Panc1 (cell line): ENCODE measurements around the gene CEP97. TPM values are rescaled to one million over a fixed set of nuclear protein-coding genes. Genes with fewer than 3 reads are reported as not detected.
"Not testable (repeated sequence)": the region's sequence is repeated elsewhere in the genome, so short reads cannot be mapped to it uniquely, and the experiment has no call there.

ENCODE experiments used
- ATAC-seq: fragments of 200-7000 bp; cut with Tn5 transposase; 2 replicates; pipeline ENCODE4 v1.9.1; 2020; ENCODE audit warnings: mild to moderate bottlenecking, moderate library complexity
- BruUV-seq: library from RNA; stranded (reverse); fragments of 400-500 nt; replicated peaks from 2 replicates; lab custom pipeline; 2021; lab: Mats Ljungman, UMichigan
- CTCF ChIA-PET: fragments of 300-600 bp; sonication (Branson Sonifier 250); formaldehyde crosslinking; loops from one replicate; lab custom pipeline; 2022; ENCODE audit warnings: antibody characterized with exemption; lab: Charles Lee
- POLR2A ChIA-PET: fragments of 300-600 bp; sonication (Branson Sonifier 250); formaldehyde crosslinking; loops from one replicate; lab custom pipeline; 2022; ENCODE audit warnings: antibody characterized with exemption; lab: Charles Lee
- DNase-seq: peaks from one replicate; pipeline ENCODE4 v3.0.0-alpha.2; 2010; ENCODE audit warnings: low read depth, low spot score
- H3K27ac ChIP-seq: 2 replicates; pipeline ENCODE4 v1.5.1; 2011; ENCODE audit warnings: mild to moderate bottlenecking, low read length, inconsistent platforms
- H3K27me3 ChIP-seq: fragments of 200-500 bp; sonication (Bioruptor generic); 2 replicates; pipeline ENCODE4 v1.6.0; 2014; ENCODE audit warnings: low read length, inconsistent platforms; ENCODE audit not compliant: control insufficient read depth, insufficient read depth
- H3K36me3 ChIP-seq: fragments of 200-500 bp; sonication (Bioruptor generic); 2 replicates; pipeline ENCODE4 v1.5.1; 2014; ENCODE audit warnings: inconsistent platforms, mild to moderate bottlenecking, low read length, moderate library complexity; ENCODE audit not compliant: control insufficient read depth, insufficient read depth
- H3K4me1 ChIP-seq: 2 replicates; pipeline ENCODE4 v1.5.1; 2011; ENCODE audit warnings: inconsistent platforms, mild to moderate bottlenecking, low read length, moderate library complexity; ENCODE audit not compliant: control insufficient read depth, insufficient read depth
- H3K4me3 ChIP-seq, 2 experiments: 2 replicates each; pipeline ENCODE4 v1.5.1; 2011 to 2012; ENCODE audit warnings: low read depth in 2 of 2, low read length in 2 of 2, mild to moderate bottlenecking in 2 of 2, inconsistent platforms in 1 of 2, moderate library complexity in 1 of 2
- H3K9me3 ChIP-seq: fragments of 200-500 bp; sonication (Bioruptor generic); 2 replicates; pipeline ENCODE4 v1.5.1; 2014; ENCODE audit warnings: low read depth, mild to moderate bottlenecking, inconsistent platforms, low read length, moderate library complexity; ENCODE audit not compliant: control insufficient read depth, insufficient read depth
- POLR2AphosphoS5 ChIP-seq: IDR thresholded peaks from 2 replicates; pipeline ENCODE4 v1.6.1; 2012; ENCODE audit warnings: mild to moderate bottlenecking, low read depth, low read length, moderate library complexity
- SIN3A ChIP-seq: IDR thresholded peaks from 2 replicates; pipeline ENCODE4 v1.6.1; 2012; ENCODE audit warnings: low read depth, mild to moderate bottlenecking, low read length, moderate library complexity, borderline replicate concordance; ENCODE audit not compliant: insufficient read depth
- TCF7L2 ChIP-seq: IDR thresholded peaks from 2 replicates; pipeline ENCODE4 v1.6.1; 2011; ENCODE audit warnings: mild to moderate bottlenecking, low read depth, low read length, inconsistent platforms
- in situ Hi-C: cut with HindIII; loops from 2 replicates; pipeline ENCODE4 v1.10.0; 2016; ENCODE audit warnings: low sequenced_read_pairs, low pct_unique_long_range_greater_than_20kb
- intact Hi-C: fragments of 100-400 bp; cut with micrococcal nuclease; formaldehyde crosslinking; loops from one replicate; pipeline ENCODE4 v1.10.0; 2022; ENCODE audit not compliant: unreplicated experiment
- total RNA-seq: library from RNA; stranded (reverse); gene quantifications from one replicate; pipeline ENCODE4 v1.2.1, GENCODE V29; 2021; ENCODE audit not compliant: unreplicated experiment
- TF ChIP-seq, protein P1 (sequence below): fragments of 450-650 bp; IDR thresholded peaks from 2 replicates; pipeline ENCODE4 v1.5.1; 2017; ENCODE audit warnings: mild to moderate bottlenecking

CEP97 gene
- total RNA-seq, 1 experiment from 2014 or later: 17.4 TPM

DNA sequence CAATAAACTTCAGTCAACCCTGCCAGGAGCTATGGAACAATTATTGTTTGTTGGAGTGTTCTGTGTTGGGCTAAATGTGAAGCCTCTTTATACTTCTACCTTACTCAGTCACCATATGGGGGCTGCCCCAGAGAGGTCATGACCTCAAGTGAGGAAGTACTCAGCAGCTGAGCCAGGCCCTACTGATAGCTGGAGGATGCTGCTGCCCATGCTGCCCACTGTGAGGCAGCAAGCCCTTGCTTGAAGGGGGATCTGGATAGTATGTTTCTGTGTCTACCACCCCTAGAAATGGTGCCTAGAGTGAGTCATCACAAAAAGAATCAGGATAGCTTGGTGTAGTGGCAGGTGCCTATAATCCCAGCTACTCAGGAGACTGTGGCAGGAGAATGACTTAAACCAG, 33.4 kb upstream of the CEP97 start:
- DNase-seq: no peak
- no peaks in the 10 kb centered on the region for H3K27me3 ChIP-seq
- POLR2A ChIA-PET: no interaction called here
- H3K4me3 ChIP-seq: no peak overlapping the region
- peaks cover 11% of the 10 kb centered on the region; the same call in 1 of the 2 replicates for H3K4me1 ChIP-seq
- H3K9me3 ChIP-seq: no peaks in the 10 kb centered on the region
- BruUV-seq: no TSS peak
- H3K36me3 ChIP-seq: peaks cover 3% of the 10 kb centered on the region; the same call in 1 of the 2 replicates
- intact Hi-C loops (no loop called here), in situ Hi-C loops (no loop called here)
- TF ChIP-seq TCF7L2 (no peak), SIN3A (no peak), POLR2AphosphoS5 (no peak)
- H3K27ac ChIP-seq: no peak overlapping the region
- ATAC-seq: no peak
- CTCF ChIA-PET: no interaction called here

DNA sequence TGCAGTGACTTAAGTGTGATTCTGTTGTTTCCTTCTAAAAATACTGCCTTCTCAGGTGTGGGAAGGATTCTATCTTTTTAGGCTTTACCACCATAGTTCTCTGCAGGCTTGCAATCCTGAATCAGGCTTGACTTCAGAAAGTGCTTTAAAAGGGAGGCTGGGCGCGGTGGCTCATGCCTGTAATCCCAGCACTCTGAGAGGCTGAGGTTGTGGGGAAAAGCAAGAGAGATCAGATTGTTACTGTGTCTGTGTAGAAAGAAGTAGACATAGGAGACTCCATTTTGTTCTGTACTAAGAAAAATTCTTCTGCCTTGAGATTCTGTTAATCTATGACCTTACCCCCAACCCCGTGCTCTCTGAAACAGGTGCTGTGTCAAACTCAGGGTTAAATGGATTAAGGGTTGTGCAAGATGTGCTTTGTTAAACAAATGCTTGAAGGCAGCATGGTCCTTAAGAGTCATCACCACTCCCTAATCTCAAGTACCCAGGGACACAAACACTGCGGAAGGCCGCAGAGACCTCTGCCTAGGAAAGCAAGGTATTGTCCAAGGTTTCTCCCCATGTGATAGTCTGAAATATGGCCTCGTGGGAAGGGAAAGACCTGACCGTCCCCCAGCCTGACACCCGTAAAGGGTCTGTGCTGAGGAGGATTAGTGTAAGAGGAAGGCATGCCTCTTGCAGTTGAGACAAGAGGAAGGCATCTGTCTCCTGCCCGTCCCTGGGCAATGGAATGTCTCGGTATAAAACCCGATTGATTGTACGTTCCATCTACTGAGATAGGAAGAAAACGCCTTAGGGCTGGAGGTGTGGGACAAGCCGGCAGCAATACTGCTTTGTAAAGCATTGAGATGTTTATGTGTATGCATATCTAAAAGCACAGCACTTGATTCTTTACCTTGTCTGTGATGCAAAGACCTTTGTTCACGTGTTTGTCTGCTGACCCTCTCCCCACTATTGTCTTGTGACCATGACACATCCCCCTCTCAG, 32.4 kb upstream of the CEP97 start:
- H3K36me3 ChIP-seq, intact Hi-C loops, POLR2A ChIA-PET, in situ Hi-C loops, BruUV-seq, H3K27me3 ChIP-seq, H3K4me3 ChIP-seq, ATAC-seq, H3K9me3 ChIP-seq, DNase-seq, H3K27ac ChIP-seq: not testable (repeated sequence)
- peaks cover 11% of the 10 kb centered on the region; the same call in 1 of the 2 replicates for H3K4me1 ChIP-seq
- CTCF ChIA-PET: interaction anchor here (0.9 kb wide), 1 partner anchor 7 kb away, joined by 3 read pairs; no protein-coding TSS in a partner anchor

DNA sequence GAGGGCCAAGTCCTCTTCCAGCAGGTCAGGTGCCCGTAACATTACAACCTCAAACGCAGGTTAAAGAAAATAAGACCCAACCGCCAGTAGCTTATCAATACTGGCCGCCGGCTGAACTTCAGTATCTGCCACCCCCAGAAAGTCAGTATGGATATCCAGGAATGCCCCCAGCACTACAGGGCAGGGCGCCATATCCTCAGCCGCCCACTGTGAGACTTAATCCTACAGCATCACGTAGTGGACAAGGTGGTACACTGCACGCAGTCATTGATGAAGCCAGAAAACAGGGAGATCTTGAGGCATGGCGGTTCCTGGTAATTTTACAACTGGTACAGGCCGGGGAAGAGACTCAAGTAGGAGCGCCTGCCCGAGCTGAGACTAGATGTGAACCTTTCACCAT, 30.9 kb upstream of the CEP97 start:
- POLR2A ChIA-PET: interaction anchor here (0.6 kb wide), 1 partner anchor 16 kb away, joined by 4 read pairs; no protein-coding TSS in a partner anchor
- BruUV-seq, H3K4me1 ChIP-seq, intact Hi-C loops, in situ Hi-C loops, H3K9me3 ChIP-seq, H3K27me3 ChIP-seq, DNase-seq, CTCF ChIA-PET, H3K36me3 ChIP-seq: not testable (repeated sequence)
- ATAC-seq: peak; percentile 98
- H3K27ac ChIP-seq: peak overlapping the region; percentile 75
- H3K4me3 ChIP-seq: peak overlapping the region; percentile 25 to 51
- TF ChIP-seq, protein P1, sequence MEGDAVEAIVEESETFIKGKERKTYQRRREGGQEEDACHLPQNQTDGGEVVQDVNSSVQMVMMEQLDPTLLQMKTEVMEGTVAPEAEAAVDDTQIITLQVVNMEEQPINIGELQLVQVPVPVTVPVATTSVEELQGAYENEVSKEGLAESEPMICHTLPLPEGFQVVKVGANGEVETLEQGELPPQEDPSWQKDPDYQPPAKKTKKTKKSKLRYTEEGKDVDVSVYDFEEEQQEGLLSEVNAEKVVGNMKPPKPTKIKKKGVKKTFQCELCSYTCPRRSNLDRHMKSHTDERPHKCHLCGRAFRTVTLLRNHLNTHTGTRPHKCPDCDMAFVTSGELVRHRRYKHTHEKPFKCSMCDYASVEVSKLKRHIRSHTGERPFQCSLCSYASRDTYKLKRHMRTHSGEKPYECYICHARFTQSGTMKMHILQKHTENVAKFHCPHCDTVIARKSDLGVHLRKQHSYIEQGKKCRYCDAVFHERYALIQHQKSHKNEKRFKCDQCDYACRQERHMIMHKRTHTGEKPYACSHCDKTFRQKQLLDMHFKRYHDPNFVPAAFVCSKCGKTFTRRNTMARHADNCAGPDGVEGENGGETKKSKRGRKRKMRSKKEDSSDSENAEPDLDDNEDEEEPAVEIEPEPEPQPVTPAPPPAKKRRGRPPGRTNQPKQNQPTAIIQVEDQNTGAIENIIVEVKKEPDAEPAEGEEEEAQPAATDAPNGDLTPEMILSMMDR: peak; percentile 98

DNA sequence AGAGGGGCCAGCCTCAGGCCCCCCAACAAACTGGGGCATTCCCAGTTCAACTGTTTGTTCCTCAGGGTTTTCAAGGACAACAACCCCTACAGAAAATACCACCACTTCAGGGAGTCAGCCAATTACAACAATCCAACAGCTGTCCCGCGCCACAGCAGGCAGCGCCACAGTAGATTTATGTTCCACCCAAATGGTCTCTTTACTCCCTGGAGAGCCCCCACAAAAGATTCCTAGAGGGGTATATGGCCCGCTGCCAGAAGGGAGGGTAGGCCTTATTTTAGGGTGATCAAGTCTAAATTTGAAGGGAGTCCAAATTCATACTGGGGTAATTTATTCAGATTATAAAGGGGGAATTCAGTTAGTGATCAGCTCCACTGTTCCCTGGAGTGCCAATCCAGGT, 29.6 kb upstream of the CEP97 start:
- H3K36me3 ChIP-seq, H3K4me1 ChIP-seq, intact Hi-C loops, BruUV-seq, POLR2A ChIA-PET, H3K4me3 ChIP-seq, in situ Hi-C loops, DNase-seq, H3K9me3 ChIP-seq, H3K27me3 ChIP-seq, ATAC-seq, H3K27ac ChIP-seq: not testable (repeated sequence)
- CTCF ChIA-PET: interaction anchor here (0.7 kb wide), 1 partner anchor 1679 kb away, joined by 3 read pairs; no protein-coding TSS in a partner anchor
